Lower lobe of right lung (tissue), 2 donors: ENCODE results near the gene CHST2. TPM values are rescaled to one million over a fixed set of nuclear protein-coding genes. Genes with fewer than 3 reads are reported as not detected.

Experiments used
- ATAC-seq, 2 donors: fragments of 200-7000 bp; cut with Tn5 transposase; one replicate each; pipeline ENCODE4 v1.9.1; 2020 to 2022; ENCODE audit warnings: mild to moderate bottlenecking in 2 of 2, moderate library complexity in 2 of 2
- DNase-seq: peaks from one replicate; pipeline ENCODE4 v3.0.0-alpha.2; 2020
- H3K27ac ChIP-seq: fragments of 200-600 bp; one replicate; pipeline ENCODE4 v1.8.0; 2022
- H3K27me3 ChIP-seq: fragments of 200-600 bp; one replicate; pipeline ENCODE4 v1.8.0; 2022; ENCODE audit warnings: low read depth
- H3K36me3 ChIP-seq: fragments of 200-600 bp; one replicate; pipeline ENCODE4 v1.8.0; 2022; ENCODE audit warnings: mild to moderate bottlenecking
- H3K4me1 ChIP-seq: fragments of 200-600 bp; one replicate; pipeline ENCODE4 v1.8.0; 2022
- H3K4me3 ChIP-seq: fragments of 200-600 bp; one replicate; pipeline ENCODE4 v1.8.0; 2022; ENCODE audit warnings: mild to moderate bottlenecking
- H3K9me3 ChIP-seq: fragments of 200-600 bp; one replicate; pipeline ENCODE4 v1.8.0; 2022
- CTCF ChIP-seq: fragments of 200-600 bp; IDR thresholded peaks from one replicate; pipeline ENCODE4 v1.8.0; 2022; ENCODE audit warnings: antibody characterized with exemption, mild to moderate bottlenecking
- intact Hi-C: fragments of 100-400 bp; cut with DNase I; formaldehyde crosslinking; loops from one replicate; pipeline ENCODE4 v1.11.0; 2022
- total RNA-seq: library from RNA; stranded (reverse); fragmentation: NEBNext Ultra II Directional; extraction: Animal tissue kit (Norgen Biotek cat#: 25700); gene quantifications from one replicate; pipeline ENCODE4 v1.2.1, GENCODE V29; 2021
- donor health status: DM: no; HTN: yes; CAD: no; lungs with severe emphysema.

CHST2 gene
- total RNA-seq, 1 donor from 2014 or later = 6.2 TPM

GRCh38 chr3:143084856-143085731 lies 34.5 kb upstream of the CHST2 start:
- intact Hi-C loops = no loop called here
- no peaks in the 10 kb centered on the region for H3K4me1 ChIP-seq
- H3K27ac ChIP-seq = no peak overlapping the region
- no peaks in the 10 kb centered on the region for H3K9me3 ChIP-seq
- no peak overlapping the region for H3K4me3 ChIP-seq
- no peak for TF ChIP-seq CTCF
- H3K36me3 ChIP-seq = no peaks in the 10 kb centered on the region
- DNase-seq = no peak
- peak; percentile 45 to 64 for ATAC-seq
- H3K27me3 ChIP-seq = no peaks in the 10 kb centered on the region

GRCh38 chr3:143088835-143089234 lies 30.7 kb upstream of the CHST2 start:
- no peak for DNase-seq
- peaks cover 4% of the 10 kb centered on the region for H3K4me1 ChIP-seq
- ATAC-seq = no peak
- no peaks in the 10 kb centered on the region for H3K36me3 ChIP-seq
- no peak for TF ChIP-seq CTCF
- H3K9me3 ChIP-seq = no peaks in the 10 kb centered on the region
- intact Hi-C loops = no loop called here
- no peak overlapping the region for H3K27ac ChIP-seq
- no peaks in the 10 kb centered on the region for H3K27me3 ChIP-seq
- H3K4me3 ChIP-seq = no peak overlapping the region

GRCh38 chr3:143089965-143090364 lies 29.6 kb upstream of the CHST2 start:
- TF ChIP-seq CTCF = no peak
- Histone ChIP-seq H3K4me3 (no peak overlapping the region), H3K36me3 (no peaks in the 10 kb centered on the region), H3K27me3 (no peaks in the 10 kb centered on the region), H3K4me1 (peaks cover 4% of the 10 kb centered on the region), H3K9me3 (no peaks in the 10 kb centered on the region), H3K27ac (no peak overlapping the region)
- ATAC-seq (no peak), DNase-seq (no peak)
- intact Hi-C loops = no loop called here

GRCh38 chr3:143090486-143090885 lies 29.1 kb upstream of the CHST2 start:
- intact Hi-C loops = no loop called here
- TF ChIP-seq CTCF = no peak

GRCh38 chr3:143090976-143091837 lies 28.4 kb upstream of the CHST2 start:
- no peaks in the 10 kb centered on the region for H3K27me3 ChIP-seq
- H3K36me3 ChIP-seq = no peaks in the 10 kb centered on the region
- H3K4me1 ChIP-seq = peaks cover 4% of the 10 kb centered on the region
- no peaks in the 10 kb centered on the region for H3K9me3 ChIP-seq
- H3K4me3 ChIP-seq = no peak overlapping the region
- DNase-seq = no peak
- intact Hi-C loops = no loop called here
- TF ChIP-seq CTCF = no peak
- ATAC-seq = no peak
- no peak overlapping the region for H3K27ac ChIP-seq

More at GRCh38 chr3:143090486-143090885, 29.1 kb upstream of the CHST2 start:
- Histone ChIP-seq H3K27ac (no peak overlapping the region), H3K36me3 (no peaks in the 10 kb centered on the region), H3K4me1 (peaks cover 4% of the 10 kb centered on the region), H3K4me3 (no peak overlapping the region), H3K9me3 (no peaks in the 10 kb centered on the region), H3K27me3 (no peaks in the 10 kb centered on the region)
- ATAC-seq = peak; percentile 43 to 46
- no peak for DNase-seq
